ENCODE measurements around the gene RFX2. TPM values are rescaled to one million over a fixed set of nuclear protein-coding genes. Genes with fewer than 3 reads are reported as not detected.

RFX2 gene
- total RNA-seq, 1 experiment from 2014 or later, result 4.6 TPM

DNA sequence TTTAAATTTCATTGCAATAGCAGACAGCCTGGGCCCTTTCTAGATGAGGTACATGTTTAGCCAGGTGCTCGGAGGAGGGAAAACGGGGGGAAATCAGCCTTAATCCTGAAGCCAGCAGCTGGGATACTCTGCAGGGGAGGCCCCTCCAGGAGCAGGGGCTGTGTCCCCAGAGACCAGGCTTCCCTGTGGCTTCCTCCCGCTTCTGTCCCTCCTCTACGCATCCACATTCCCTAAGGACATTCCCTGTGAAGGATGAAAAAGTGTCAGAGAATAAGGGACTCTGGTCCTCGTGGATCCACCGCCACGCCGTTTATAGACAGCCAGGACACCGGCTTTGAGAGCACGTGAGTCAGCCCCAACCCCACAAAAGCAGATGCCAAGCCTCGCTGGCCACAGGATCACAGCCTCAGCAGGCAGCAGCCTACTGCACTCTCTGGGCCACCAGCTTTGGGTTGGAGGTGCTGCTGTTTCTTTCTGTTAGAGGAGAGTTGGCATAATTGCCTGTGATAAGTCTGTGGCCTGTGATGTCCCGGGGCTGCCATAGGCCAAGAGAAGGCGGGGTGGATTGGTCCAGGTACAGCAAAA lies 95.7 kb downstream of the RFX2 start (continued):
- TF ChIP-seq, protein P1, sequence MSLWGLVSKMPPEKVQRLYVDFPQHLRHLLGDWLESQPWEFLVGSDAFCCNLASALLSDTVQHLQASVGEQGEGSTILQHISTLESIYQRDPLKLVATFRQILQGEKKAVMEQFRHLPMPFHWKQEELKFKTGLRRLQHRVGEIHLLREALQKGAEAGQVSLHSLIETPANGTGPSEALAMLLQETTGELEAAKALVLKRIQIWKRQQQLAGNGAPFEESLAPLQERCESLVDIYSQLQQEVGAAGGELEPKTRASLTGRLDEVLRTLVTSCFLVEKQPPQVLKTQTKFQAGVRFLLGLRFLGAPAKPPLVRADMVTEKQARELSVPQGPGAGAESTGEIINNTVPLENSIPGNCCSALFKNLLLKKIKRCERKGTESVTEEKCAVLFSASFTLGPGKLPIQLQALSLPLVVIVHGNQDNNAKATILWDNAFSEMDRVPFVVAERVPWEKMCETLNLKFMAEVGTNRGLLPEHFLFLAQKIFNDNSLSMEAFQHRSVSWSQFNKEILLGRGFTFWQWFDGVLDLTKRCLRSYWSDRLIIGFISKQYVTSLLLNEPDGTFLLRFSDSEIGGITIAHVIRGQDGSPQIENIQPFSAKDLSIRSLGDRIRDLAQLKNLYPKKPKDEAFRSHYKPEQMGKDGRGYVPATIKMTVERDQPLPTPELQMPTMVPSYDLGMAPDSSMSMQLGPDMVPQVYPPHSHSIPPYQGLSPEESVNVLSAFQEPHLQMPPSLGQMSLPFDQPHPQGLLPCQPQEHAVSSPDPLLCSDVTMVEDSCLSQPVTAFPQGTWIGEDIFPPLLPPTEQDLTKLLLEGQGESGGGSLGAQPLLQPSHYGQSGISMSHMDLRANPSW (CRISPR knock-in tag; conservative IDR thresholded peaks at IDR 0.05; ENCODE audit: low read depth), result no peak
- TF ChIP-seq NFE2L1 (CRISPR knock-in tag; IDR thresholded peaks at IDR 0.05), result no peak
- TF ChIP-seq, protein P2, sequence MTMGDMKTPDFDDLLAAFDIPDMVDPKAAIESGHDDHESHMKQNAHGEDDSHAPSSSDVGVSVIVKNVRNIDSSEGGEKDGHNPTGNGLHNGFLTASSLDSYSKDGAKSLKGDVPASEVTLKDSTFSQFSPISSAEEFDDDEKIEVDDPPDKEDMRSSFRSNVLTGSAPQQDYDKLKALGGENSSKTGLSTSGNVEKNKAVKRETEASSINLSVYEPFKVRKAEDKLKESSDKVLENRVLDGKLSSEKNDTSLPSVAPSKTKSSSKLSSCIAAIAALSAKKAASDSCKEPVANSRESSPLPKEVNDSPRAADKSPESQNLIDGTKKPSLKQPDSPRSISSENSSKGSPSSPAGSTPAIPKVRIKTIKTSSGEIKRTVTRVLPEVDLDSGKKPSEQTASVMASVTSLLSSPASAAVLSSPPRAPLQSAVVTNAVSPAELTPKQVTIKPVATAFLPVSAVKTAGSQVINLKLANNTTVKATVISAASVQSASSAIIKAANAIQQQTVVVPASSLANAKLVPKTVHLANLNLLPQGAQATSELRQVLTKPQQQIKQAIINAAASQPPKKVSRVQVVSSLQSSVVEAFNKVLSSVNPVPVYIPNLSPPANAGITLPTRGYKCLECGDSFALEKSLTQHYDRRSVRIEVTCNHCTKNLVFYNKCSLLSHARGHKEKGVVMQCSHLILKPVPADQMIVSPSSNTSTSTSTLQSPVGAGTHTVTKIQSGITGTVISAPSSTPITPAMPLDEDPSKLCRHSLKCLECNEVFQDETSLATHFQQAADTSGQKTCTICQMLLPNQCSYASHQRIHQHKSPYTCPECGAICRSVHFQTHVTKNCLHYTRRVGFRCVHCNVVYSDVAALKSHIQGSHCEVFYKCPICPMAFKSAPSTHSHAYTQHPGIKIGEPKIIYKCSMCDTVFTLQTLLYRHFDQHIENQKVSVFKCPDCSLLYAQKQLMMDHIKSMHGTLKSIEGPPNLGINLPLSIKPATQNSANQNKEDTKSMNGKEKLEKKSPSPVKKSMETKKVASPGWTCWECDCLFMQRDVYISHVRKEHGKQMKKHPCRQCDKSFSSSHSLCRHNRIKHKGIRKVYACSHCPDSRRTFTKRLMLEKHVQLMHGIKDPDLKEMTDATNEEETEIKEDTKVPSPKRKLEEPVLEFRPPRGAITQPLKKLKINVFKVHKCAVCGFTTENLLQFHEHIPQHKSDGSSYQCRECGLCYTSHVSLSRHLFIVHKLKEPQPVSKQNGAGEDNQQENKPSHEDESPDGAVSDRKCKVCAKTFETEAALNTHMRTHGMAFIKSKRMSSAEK (CRISPR knock-in tag; IDR thresholded peaks at IDR 0.05; ENCODE audit: borderline replicate concordance), result no peak
- TF ChIP-seq ETV6 (CRISPR knock-in tag; IDR thresholded peaks at IDR 0.05), result no peak
- TF ChIP-seq, protein P3, sequence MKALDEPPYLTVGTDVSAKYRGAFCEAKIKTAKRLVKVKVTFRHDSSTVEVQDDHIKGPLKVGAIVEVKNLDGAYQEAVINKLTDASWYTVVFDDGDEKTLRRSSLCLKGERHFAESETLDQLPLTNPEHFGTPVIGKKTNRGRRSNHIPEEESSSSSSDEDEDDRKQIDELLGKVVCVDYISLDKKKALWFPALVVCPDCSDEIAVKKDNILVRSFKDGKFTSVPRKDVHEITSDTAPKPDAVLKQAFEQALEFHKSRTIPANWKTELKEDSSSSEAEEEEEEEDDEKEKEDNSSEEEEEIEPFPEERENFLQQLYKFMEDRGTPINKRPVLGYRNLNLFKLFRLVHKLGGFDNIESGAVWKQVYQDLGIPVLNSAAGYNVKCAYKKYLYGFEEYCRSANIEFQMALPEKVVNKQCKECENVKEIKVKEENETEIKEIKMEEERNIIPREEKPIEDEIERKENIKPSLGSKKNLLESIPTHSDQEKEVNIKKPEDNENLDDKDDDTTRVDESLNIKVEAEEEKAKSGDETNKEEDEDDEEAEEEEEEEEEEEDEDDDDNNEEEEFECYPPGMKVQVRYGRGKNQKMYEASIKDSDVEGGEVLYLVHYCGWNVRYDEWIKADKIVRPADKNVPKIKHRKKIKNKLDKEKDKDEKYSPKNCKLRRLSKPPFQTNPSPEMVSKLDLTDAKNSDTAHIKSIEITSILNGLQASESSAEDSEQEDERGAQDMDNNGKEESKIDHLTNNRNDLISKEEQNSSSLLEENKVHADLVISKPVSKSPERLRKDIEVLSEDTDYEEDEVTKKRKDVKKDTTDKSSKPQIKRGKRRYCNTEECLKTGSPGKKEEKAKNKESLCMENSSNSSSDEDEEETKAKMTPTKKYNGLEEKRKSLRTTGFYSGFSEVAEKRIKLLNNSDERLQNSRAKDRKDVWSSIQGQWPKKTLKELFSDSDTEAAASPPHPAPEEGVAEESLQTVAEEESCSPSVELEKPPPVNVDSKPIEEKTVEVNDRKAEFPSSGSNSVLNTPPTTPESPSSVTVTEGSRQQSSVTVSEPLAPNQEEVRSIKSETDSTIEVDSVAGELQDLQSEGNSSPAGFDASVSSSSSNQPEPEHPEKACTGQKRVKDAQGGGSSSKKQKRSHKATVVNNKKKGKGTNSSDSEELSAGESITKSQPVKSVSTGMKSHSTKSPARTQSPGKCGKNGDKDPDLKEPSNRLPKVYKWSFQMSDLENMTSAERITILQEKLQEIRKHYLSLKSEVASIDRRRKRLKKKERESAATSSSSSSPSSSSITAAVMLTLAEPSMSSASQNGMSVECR (CRISPR knock-in tag; IDR thresholded peaks at IDR 0.05; ENCODE audit: borderline replicate concordance), result no peak
- TF ChIP-seq ATF3 (CRISPR knock-in tag; conservative IDR thresholded peaks at IDR 0.05), result no peak
- TF ChIP-seq, protein P4, sequence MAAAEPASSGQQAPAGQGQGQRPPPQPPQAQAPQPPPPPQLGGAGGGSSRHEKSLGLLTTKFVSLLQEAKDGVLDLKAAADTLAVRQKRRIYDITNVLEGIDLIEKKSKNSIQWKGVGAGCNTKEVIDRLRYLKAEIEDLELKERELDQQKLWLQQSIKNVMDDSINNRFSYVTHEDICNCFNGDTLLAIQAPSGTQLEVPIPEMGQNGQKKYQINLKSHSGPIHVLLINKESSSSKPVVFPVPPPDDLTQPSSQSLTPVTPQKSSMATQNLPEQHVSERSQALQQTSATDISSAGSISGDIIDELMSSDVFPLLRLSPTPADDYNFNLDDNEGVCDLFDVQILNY (CRISPR knock-in tag; IDR thresholded peaks at IDR 0.05), result no peak
- no peak for TF ChIP-seq ESRRA (CRISPR knock-in tag; IDR thresholded peaks at IDR 0.05; ENCODE audit: borderline replicate concordance)
- TF ChIP-seq JUN (CRISPR knock-in tag; IDR thresholded peaks at IDR 0.05), result no peak
- no peak for TF ChIP-seq HMGA2 (CRISPR knock-in tag; IDR thresholded peaks at IDR 0.05)
- TF ChIP-seq, protein P5, sequence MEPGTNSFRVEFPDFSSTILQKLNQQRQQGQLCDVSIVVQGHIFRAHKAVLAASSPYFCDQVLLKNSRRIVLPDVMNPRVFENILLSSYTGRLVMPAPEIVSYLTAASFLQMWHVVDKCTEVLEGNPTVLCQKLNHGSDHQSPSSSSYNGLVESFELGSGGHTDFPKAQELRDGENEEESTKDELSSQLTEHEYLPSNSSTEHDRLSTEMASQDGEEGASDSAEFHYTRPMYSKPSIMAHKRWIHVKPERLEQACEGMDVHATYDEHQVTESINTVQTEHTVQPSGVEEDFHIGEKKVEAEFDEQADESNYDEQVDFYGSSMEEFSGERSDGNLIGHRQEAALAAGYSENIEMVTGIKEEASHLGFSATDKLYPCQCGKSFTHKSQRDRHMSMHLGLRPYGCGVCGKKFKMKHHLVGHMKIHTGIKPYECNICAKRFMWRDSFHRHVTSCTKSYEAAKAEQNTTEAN (CRISPR knock-in tag; IDR thresholded peaks at IDR 0.05), result no peak

All from WTC11 (cell line).